ENCODE data around the gene RTEL1. TPM values are rescaled to one million over a fixed set of nuclear protein-coding genes. Genes with fewer than 3 reads are reported as not detected.

RTEL1 gene
- total RNA-seq, 1 experiment from 2014 or later, result 9.9 TPM

- peak; percentile 93 for DNase-seq (ENCODE audit: low read depth)
Measured at GRCh38 chr20:63740627-63741353, 82.7 kb downstream of the RTEL1 start.

GRCh38 chr20:63741354-63741675, 83.2 kb downstream of the RTEL1 start:
- no peak for DNase-seq (ENCODE audit: low read depth)

- DNase-seq (ENCODE audit: low read depth), result no peak
Measured at GRCh38 chr20:63741676-63742380, 83.7 kb downstream of the RTEL1 start.

- no peak for DNase-seq (ENCODE audit: low read depth)
Measured at GRCh38 chr20:63742381-63743024, 84.4 kb downstream of the RTEL1 start.

- no peak for DNase-seq (ENCODE audit: low read depth)
Measured at GRCh38 chr20:63743210-63743970, 85.3 kb downstream of the RTEL1 start.

- DNase-seq (ENCODE audit: low read depth), result no peak
Measured at GRCh38 chr20:63744158-63744557, 86.0 kb downstream of the RTEL1 start.

- no peak for DNase-seq (ENCODE audit: low read depth)
Measured at GRCh38 chr20:63744574-63745423, 86.7 kb downstream of the RTEL1 start.

GRCh38 chr20:63745424-63745805, 87.3 kb downstream of the RTEL1 start:
- DNase-seq (ENCODE audit: low read depth), result no peak

Other genes starting within 250 kb of the RTEL1 start
- gene KCNQ2, start 185.7 kb upstream of the RTEL1 start, total RNA-seq (2014; rRNA removed; shearing (Covaris generic)), result not detected in 2 replicates
- 154 and 260 TPM in 2 replicates for gene EEF1A2, start 159.2 kb upstream of the RTEL1 start, total RNA-seq (2014; rRNA removed; shearing (Covaris generic))
- 263 and 328 TPM in 2 replicates for gene PPDPF, start 137.5 kb upstream of the RTEL1 start, total RNA-seq (2014; rRNA removed; shearing (Covaris generic))
- not detected in 2 replicates for gene PTK6, start 120.9 kb upstream of the RTEL1 start, total RNA-seq (2014; rRNA removed; shearing (Covaris generic))
- not detected in 2 replicates for gene SRMS, start 110.6 kb upstream of the RTEL1 start, total RNA-seq (2014; rRNA removed; shearing (Covaris generic))
- gene FNDC11, start 104.2 kb upstream of the RTEL1 start, total RNA-seq (2014; rRNA removed; shearing (Covaris generic)), result not detected in 2 replicates
- 88.7 and 205 TPM in 2 replicates for gene HELZ2, start 84.1 kb upstream of the RTEL1 start, total RNA-seq (2014; rRNA removed; shearing (Covaris generic))
- gene GMEB2, start 31.2 kb upstream of the RTEL1 start, total RNA-seq (2014; rRNA removed; shearing (Covaris generic)), result 9.6 and 19.6 TPM in 2 replicates
- 0.89 and 2.6 TPM in 2 replicates for gene STMN3, start 4.9 kb upstream of the RTEL1 start, total RNA-seq (2014; rRNA removed; shearing (Covaris generic))
- gene TNFRSF6B, start 38.3 kb downstream of the RTEL1 start, total RNA-seq (2014; rRNA removed; shearing (Covaris generic)), result 1.9 TPM in 1 of 2 replicates, not detected in the other
- gene ARFRP1, start 49.7 kb downstream of the RTEL1 start, total RNA-seq (2014; rRNA removed; shearing (Covaris generic)), result 29.1 and 56.3 TPM in 2 replicates
- gene ZGPAT, start 49.7 kb downstream of the RTEL1 start, total RNA-seq (2014; rRNA removed; shearing (Covaris generic)), result 24.2 and 25.7 TPM in 2 replicates
- gene LIME1, start 78.4 kb downstream of the RTEL1 start, total RNA-seq (2014; rRNA removed; shearing (Covaris generic)), result 0.12 and 4.4 TPM in 2 replicates
- 36.9 and 59.3 TPM in 2 replicates for gene SLC2A4RG, start 81.5 kb downstream of the RTEL1 start, total RNA-seq (2014; rRNA removed; shearing (Covaris generic))
- 2.5 and 3.1 TPM in 2 replicates for gene ZBTB46, start 173.0 kb downstream of the RTEL1 start, total RNA-seq (2014; rRNA removed; shearing (Covaris generic))
- not detected in 2 replicates for gene ABHD16B, start 203.2 kb downstream of the RTEL1 start, total RNA-seq (2014; rRNA removed; shearing (Covaris generic))
- gene TPD52L2, start 207.0 kb downstream of the RTEL1 start, total RNA-seq (2014; rRNA removed; shearing (Covaris generic)), result 130 and 152 TPM in 2 replicates
- gene DNAJC5, start 236.8 kb downstream of the RTEL1 start, total RNA-seq (2014; rRNA removed; shearing (Covaris generic)), result 37.9 and 68.7 TPM in 2 replicates

Measured in M059J (cell line).